Activated naive CD4-positive, alpha-beta T cell (primary cell): ENCODE results near the gene SAMD4A.

ENCODE experiments used
- DNase-seq, 4 experiments: peaks; one replicate each; lab custom pipeline; 2025; lab: John Stamatoyannopoulos, UW

SAMD4A gene

GRCh38 chr14:54834727-54835126, 267.8 kb downstream of the SAMD4A start:
- no peak for DNase-seq

DNA sequence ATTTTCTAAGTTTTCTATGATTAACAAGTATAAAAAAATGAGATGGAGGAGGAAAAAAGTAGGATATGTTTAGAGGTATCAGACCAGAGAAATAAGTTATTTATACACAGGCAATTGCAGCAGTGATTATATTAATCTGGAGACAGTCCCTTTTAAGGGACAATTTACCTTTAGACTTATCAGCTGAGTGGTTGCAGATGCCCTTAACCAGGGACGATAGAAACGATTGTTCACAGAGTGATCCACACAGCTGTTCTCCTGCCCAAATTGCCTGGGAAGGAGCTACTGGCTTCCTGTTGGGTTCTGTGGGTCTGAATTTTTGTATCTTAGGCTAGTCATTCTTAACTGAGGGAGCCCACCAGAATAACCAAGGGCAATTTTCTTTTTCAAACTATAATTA, 269.3 kb downstream of the SAMD4A start:
- no peak for DNase-seq

- no peak for DNase-seq
Observed at GRCh38 chr14:54837508-54838149, 270.7 kb downstream of the SAMD4A start.

- no peak for DNase-seq
Observed at GRCh38 chr14:54838931-54839512, 272.1 kb downstream of the SAMD4A start.

GRCh38 chr14:54839701-54840119, 272.8 kb downstream of the SAMD4A start:
- no peak for DNase-seq

DNA sequence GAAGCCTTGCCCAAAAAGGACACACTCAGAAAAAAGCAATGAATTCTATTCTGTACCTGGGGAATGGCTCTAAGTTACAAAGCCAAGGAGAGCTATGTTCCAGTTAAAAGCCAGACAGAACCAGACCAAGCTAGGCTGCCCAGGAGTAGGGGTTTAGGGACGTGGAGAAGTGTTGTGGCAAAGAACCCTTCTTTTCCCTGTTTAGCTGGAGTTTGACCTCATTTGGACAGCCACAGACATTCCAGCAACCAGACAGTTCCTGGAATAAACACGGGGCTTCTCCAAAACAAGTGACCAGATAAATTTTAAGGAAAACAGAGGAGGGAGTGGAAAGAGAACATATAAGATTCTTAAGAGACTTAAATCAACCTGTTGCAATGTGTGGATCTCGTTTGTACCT, 273.4 kb downstream of the SAMD4A start:
- no peak for DNase-seq

- DNase-seq, result no peak
Observed at GRCh38 chr14:54840798-54841197, 273.9 kb downstream of the SAMD4A start.
